Measurements from ENCODE around the gene SH3D21. TPM values are rescaled to one million over a fixed set of nuclear protein-coding genes. Genes with fewer than 3 reads are reported as not detected.

SH3D21 gene
- total and polyA plus RNA-seq, 2 of the 8 experiments (the other 6 are each of a cell fraction or from before 2014, with no cell fraction given): 3.4 to 8.6 TPM

DNA sequence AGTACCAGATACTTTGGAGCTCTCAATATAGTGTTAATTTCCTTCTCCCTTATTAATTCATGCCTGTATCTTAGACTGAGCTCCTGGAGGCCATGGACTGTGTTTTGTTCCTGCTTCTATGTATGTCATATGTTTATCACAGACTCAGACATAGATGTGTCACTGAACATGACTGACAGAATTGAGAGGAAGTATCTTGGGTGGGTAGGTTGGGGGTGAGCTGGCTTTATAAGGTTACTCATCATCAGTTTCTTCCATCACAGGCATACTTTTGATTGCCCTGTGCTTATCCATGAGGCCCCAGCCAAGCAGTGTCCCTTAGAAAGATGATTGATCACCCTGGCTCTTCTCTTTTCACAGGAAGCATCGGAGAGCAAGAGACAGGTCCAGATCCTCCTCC lies 5.6 kb upstream of the SH3D21 start:
- H2AK5ac ChIP-seq (ENCODE audit: low read depth, low read length): no peak overlapping the region
- H2AFZ ChIP-seq (ENCODE audit: low read length): no peak overlapping the region
- H3K56ac ChIP-seq (replicated peaks; ENCODE audit: insufficient read length, low read depth, low read length): no peak overlapping the region
- no peak overlapping the region for H3K18ac ChIP-seq (ENCODE audit: extremely low read depth, low read length)
- peaks cover 0 to 8% of the 10 kb centered on the region in 2 experiments for H4K20me1 ChIP-seq (replicated peaks in 1 of 2; ENCODE audit: control insufficient read depth in 1 of 2, insufficient read depth in 2 of 2, low read length in 2 of 2)
- no peaks in the 10 kb centered on the region for H3K27me3 ChIP-seq (replicated peaks in 1 of 4; ENCODE audit: control insufficient read depth in 3 of 4, extremely low read depth in 1 of 4, insufficient read depth in 3 of 4, low read length in 3 of 4)
- no peak overlapping the region for H3K27ac ChIP-seq (ENCODE audit: low read depth, low read length)
- H3K23me2 ChIP-seq (ENCODE audit: low read depth, low read length): no peaks in the 10 kb centered on the region; the same call in 1 of the 2 replicates
- no peak overlapping the region for H2BK20ac ChIP-seq (ENCODE audit: low read length)
- no peaks in the 10 kb centered on the region for H3K9me3 ChIP-seq (ENCODE audit: insufficient read depth in 2 of 2, low read depth in 1 of 2, low read length in 1 of 2)
- no peak overlapping the region for H4K8ac ChIP-seq (ENCODE audit: extremely low read depth, insufficient read depth, low read length)
- H4K5ac ChIP-seq (ENCODE audit: insufficient read length, low read depth, low read length): no peak overlapping the region
- no peak overlapping the region for H3K9ac ChIP-seq (replicated peaks in 1 of 4; ENCODE audit: extremely low read depth in 1 of 4, low read depth in 3 of 4, low read length in 3 of 4)
- no peak overlapping the region for H2BK120ac ChIP-seq (replicated peaks; ENCODE audit: low read depth, low read length)
- H2BK15ac ChIP-seq (ENCODE audit: low read length): no peak overlapping the region
- H3K36me3 ChIP-seq (ENCODE audit: control insufficient read depth in 2 of 4, insufficient read depth in 4 of 4, low read length in 3 of 4): peaks cover 27 to 73% (median 56%) of the 10 kb centered on the region in 4 experiments
- POLR2A ChIA-PET (ENCODE audit: partially characterized antibody): interaction anchor here (0.8 kb wide), 2 partner anchors 12 to 92 kb away, joined by 3 read pairs; no protein-coding TSS in a partner anchor
- no peaks in the 10 kb centered on the region; a peak in 1 of 7 replicates for H3K4me1 ChIP-seq (replicated peaks in 1 of 4; ENCODE audit: control insufficient read depth in 3 of 4, insufficient read depth in 4 of 4, low read length in 3 of 4)
- H2BK12ac ChIP-seq (ENCODE audit: low read depth, low read length): no peak overlapping the region
- no peak overlapping the region for H3K4me3 ChIP-seq (ENCODE audit: extremely low read depth in 1 of 4, insufficient read depth in 2 of 4, low read depth in 3 of 4, low read length in 4 of 4)
- DNase-seq (ENCODE audit: low read depth in 1 of 2, low spot score in 2 of 2): no peak
- no peaks in the 10 kb centered on the region for H3K79me2 ChIP-seq (ENCODE audit: control insufficient read depth in 1 of 2, insufficient read depth in 2 of 2, low read length in 2 of 2)
- no peak overlapping the region for H3K23ac ChIP-seq (ENCODE audit: insufficient read length)
- no peak overlapping the region for H4K91ac ChIP-seq (replicated peaks; ENCODE audit: insufficient read length, low read length)
- H2BK5ac ChIP-seq (ENCODE audit: low read depth, low read length): no peak overlapping the region
- no peak for FAIRE-seq
- CTCF ChIA-PET (ENCODE audit: partially characterized antibody): interaction anchor here (0.6 to 10.4 kb wide), 29 partner anchors 10 to 205 kb away, joined by 3 to 68 read pairs (median 4); partner anchors contain the start of genes STK40 and TRAPPC3
- H3K79me1 ChIP-seq (ENCODE audit: low read depth, low read length): no peaks in the 10 kb centered on the region; the same call in 1 of the 2 replicates
- no peak overlapping the region for H3K14ac ChIP-seq (ENCODE audit: insufficient read length)
- no peak overlapping the region for H3K4ac ChIP-seq (replicated peaks; ENCODE audit: insufficient read length, low read depth, low read length)
- 92% methylated on average over 1 of the region's 1 CpG; no CpG with 5 or more reads in 1 of the 2 experiments for WGBS, 2 experiments (ENCODE audit: extremely low coverage in 1 of 2, insufficient coverage in 1 of 2, insufficient read length in 1 of 2, insufficient replicate concordance in 2 of 2, low coverage in 1 of 2, low lambda C conversion rate in 2 of 2, missing lambda C conversion rate in 1 of 2)
- H3K4me2 ChIP-seq (ENCODE audit: insufficient read depth in 1 of 2, low read depth in 2 of 2, low read length in 2 of 2): no peak overlapping the region
- TF ChIP-seq CBX8 (IDR thresholded peaks at IDR 0.05; ENCODE audit: borderline replicate concordance, low read depth, low read length) (no peak), RFX5 (IDR thresholded peaks at IDR 0.05; ENCODE audit: borderline replicate concordance, low read depth, low read length) (no peak), KDM1A (IDR thresholded peaks at IDR 0.05; ENCODE audit: borderline replicate concordance, low read length) (no peak), CREB1 (IDR thresholded peaks at IDR 0.05) (no peak), BRCA1 (IDR thresholded peaks at IDR 0.05; ENCODE audit: low read depth, low read length) (no peak), SIX5 (IDR thresholded peaks at IDR 0.05; ENCODE audit: low read depth, low read length) (no peak), CTBP2 (IDR thresholded peaks at IDR 0.05; ENCODE audit: borderline replicate concordance, insufficient read depth, insufficient read length, low read length) (no peak), YY1 (IDR thresholded peaks at IDR 0.05; ENCODE audit: low read depth, low read length) (no peak), SRF (IDR thresholded peaks at IDR 0.05; ENCODE audit: low read depth, low read length) (no peak), HDAC6 (IDR thresholded peaks at IDR 0.05; ENCODE audit: low read depth, low read length) (no peak), FOSL1 (IDR thresholded peaks at IDR 0.05; ENCODE audit: insufficient read depth, low read depth, low read length) (no peak)
- TF ChIP-seq, protein P1, sequence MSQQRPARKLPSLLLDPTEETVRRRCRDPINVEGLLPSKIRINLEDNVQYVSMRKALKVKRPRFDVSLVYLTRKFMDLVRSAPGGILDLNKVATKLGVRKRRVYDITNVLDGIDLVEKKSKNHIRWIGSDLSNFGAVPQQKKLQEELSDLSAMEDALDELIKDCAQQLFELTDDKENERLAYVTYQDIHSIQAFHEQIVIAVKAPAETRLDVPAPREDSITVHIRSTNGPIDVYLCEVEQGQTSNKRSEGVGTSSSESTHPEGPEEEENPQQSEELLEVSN (IDR thresholded peaks at IDR 0.05): no peak
